Activated CD4-positive, CD25-positive, alpha-beta regulatory T cell treated with anti-CD3 and anti-CD28 coated beads, Interleukin-2, amount 50 U/mL, for 16 hours (primary cell): ENCODE measurements around the gene ZNF354C.

Source experiments
- DNase-seq: peaks from one replicate; pipeline ENCODE4 v3.0.0-alpha.2; 2020; ENCODE audit warnings: low read depth, low spot score

Gene ZNF354C

DNA sequence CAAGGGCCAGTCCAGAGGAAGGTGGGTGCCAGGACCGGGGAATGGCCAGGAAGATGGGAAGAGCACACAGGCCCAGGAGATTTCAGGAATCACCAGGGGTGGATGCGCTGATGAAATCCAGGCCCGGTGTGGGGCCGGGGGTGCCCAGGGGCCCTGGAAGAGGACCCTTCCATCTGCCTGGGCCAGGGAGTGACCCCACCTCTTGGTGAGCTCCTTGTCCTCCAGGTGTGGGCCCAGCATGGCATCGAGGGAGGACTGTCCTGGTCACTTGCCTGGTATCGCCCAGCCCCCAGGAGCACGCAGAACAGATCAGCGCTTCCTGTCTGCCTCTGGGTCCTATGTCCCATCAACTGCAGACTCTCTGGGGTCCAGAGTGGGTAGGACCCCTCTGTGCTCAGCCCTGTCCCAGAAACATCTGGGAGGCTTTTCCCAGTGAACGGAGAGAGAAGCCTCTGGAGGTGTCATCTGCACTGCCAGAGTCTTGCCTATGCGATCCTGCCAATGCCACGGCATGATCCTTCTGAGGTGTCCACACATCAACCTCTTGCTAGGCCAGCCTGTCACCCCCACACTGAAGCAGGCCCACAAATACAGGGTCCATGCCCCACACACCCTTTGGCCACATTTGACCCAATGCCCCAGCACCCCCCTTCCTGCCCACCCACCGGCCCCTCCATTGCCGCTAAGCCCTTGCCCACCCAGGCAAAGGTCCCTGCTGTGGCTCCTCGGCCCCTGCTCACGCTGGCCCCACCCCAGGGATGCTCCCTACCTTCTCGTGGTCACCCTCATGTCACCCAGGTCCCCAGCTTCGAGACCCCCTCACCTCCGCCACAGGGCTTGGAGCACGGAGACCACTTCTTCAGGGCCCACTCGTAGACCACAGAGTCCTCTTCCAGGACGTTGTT lies 67.2 kb downstream of the ZNF354C start:
- DNase-seq: no peak

DNA sequence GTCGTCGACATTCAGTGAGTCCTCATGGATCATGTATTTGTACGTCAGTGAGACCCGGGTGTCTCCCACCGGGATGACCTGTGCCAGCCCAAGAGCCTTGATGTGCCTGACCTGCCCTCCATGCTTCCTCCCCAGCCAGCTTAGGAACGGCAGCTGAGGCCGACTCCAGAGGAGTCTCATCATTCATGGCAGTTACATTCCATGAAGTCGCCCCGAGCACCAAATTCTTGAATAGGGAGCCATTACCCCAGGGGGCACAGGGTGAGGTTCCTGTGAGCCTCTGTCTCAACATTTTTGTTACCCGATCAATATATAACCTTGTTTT lies 67.8 kb downstream of the ZNF354C start:
- no peak for DNase-seq

DNA sequence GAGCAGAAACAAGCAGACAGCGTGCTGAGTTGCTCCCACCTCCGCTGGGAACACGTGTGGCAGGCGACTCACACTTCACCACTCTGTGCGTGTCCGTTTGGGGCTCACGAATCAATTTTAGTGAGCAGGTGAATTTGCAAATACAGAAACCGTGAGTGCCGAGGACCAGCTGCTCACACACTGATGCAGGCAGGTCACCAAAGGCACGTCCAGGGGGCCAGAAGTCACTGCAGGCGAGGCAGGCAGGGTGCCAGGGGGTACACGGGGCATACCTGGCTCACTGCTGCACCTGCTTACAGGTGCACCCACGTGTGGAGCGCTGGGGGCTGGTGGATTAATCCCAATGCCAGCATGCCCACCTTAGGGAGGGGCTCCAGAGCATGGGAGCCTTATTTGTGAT lies 68.8 kb downstream of the ZNF354C start:
- DNase-seq: no peak

GRCh38 chr5:179129607-179130071 lies 69.5 kb downstream of the ZNF354C start:
- DNase-seq: no peak

- no peak for DNase-seq
These were observed 70.0 kb downstream of the ZNF354C start for GRCh38 chr5:179130101-179130681.

DNA sequence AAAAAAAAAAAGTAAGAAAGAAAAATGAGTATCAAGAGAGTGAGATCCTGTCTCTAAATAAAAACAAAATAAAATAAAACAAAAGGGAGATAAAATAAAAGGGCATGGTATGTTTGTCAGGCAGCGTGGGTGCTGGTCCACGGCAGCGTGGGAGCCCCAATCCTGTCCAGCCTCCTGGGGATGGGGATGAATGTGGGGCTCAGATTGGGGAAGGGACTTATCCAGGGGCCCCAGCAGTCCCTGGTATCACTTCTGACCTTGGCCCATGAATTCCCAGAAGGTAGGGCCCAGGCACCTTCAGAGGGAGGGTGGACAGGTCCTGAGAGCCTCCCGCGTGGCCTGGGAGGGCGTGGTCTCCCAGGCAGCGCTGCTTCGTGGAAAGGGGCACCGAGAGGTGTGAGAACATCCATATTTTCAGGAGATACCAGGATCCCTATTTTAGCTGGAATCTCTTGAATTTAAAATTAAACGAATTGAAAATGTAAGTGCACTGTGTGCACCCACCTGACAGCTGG lies 71.2 kb downstream of the ZNF354C start:
- DNase-seq: no peak

GRCh38 chr5:179131886-179132585 lies 71.9 kb downstream of the ZNF354C start:
- DNase-seq: no peak

DNA sequence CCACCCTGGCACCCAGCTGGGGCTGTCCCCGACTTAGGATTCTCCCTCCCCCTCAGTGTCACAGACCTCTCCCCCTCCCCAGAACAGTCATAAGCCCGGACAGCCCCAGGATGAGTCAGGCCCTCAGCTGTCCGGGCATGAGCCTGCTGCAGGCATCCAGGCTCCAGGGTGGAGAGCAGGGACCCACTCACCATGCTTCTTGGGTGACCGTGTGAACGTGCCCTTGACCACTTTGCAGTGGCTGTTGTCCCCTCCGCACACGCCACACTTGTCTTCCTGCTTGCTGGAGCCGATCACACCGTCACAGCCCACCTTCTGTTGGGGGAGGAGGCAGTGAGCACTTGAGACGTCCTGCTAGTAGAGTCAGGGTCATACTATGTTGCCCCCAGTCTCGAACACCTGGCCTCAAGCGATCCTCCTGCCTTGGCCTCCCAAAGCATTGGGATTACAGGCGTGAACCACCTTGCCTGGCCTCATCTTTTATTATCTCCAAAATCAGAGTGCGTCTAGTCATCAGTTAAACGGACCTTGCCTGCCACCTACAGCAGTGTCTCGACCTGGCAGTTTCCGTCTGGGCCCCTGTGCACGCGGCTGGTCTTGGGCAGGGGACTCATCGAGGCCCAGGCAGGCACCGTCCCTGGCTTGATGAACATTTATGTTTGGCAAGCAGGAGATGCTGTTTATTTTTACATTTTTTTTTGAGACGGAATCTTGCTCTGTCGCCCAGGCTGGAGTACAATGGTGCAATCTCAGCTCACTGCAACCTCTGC lies 72.6 kb downstream of the ZNF354C start:
- no peak for DNase-seq
